Fibroblast of skin of abdomen (primary cell): ENCODE measurements around the gene THAP4.

Experiments used
- DNase-seq: peaks from one replicate; pipeline ENCODE4 v3.0.0-alpha.2; 2013

Gene THAP4

GRCh38 chr2:241637795-241638660 is 1.1 kb upstream of the THAP4 start:
- DNase-seq, result no peak

- peak; percentile 17 for DNase-seq
Measured at GRCh38 chr2:241636182-241637017, 558 bp downstream of the THAP4 start.

GRCh38 chr2:241635756-241636155 is 1.2 kb downstream of the THAP4 start:
- no peak for DNase-seq

GRCh38 chr2:241633561-241633960 is 3.4 kb downstream of the THAP4 start:
- no peak for DNase-seq

GRCh38 chr2:241632478-241633325 is 4.3 kb downstream of the THAP4 start:
- no peak for DNase-seq

GRCh38 chr2:241629762-241630435 is 7.1 kb downstream of the THAP4 start:
- peak; percentile 7 for DNase-seq

- no peak for DNase-seq
Measured at GRCh38 chr2:241627675-241628074, 9.3 kb downstream of the THAP4 start.

- DNase-seq, result peak; percentile 21
Measured at GRCh38 chr2:241620419-241620769, 16.6 kb downstream of the THAP4 start.

- DNase-seq, result no peak
Measured at GRCh38 chr2:241619597-241620418, 17.1 kb downstream of the THAP4 start.

GRCh38 chr2:241618829-241619228 is 18.1 kb downstream of the THAP4 start:
- DNase-seq, result no peak

- no peak for DNase-seq
Measured at GRCh38 chr2:241618296-241618805, 18.6 kb downstream of the THAP4 start.

- no peak for DNase-seq
Measured at GRCh38 chr2:241617431-241618154, 19.4 kb downstream of the THAP4 start.

- DNase-seq, result no peak
Measured at GRCh38 chr2:241616168-241617125, 20.5 kb downstream of the THAP4 start.

GRCh38 chr2:241615522-241616052 is 21.4 kb downstream of the THAP4 start:
- DNase-seq, result no peak

GRCh38 chr2:241615041-241615440 is 21.9 kb downstream of the THAP4 start:
- DNase-seq, result no peak

GRCh38 chr2:241613017-241613780 is 23.8 kb downstream of the THAP4 start:
- DNase-seq, result peak; percentile 14

- peak; percentile 10 for DNase-seq
Measured at GRCh38 chr2:241612156-241613016, 24.6 kb downstream of the THAP4 start.
